ENCODE data around the gene NHP2.

Gene NHP2

GRCh38 chr5:178174456-178174855, 20.8 kb upstream of the NHP2 start:
- DNase-seq, result no peak

GRCh38 chr5:178170455-178170854, 16.8 kb upstream of the NHP2 start:
- DNase-seq, result no peak

- no peak for DNase-seq
These were observed 11.9 kb upstream of the NHP2 start for GRCh38 chr5:178165581-178165980.

- peak; percentile 97 for DNase-seq
These were observed 10.4 kb upstream of the NHP2 start for GRCh38 chr5:178163772-178164735.

- DNase-seq, result no peak
These were observed 8.8 kb upstream of the NHP2 start for GRCh38 chr5:178162481-178162880.

- no peak for DNase-seq
These were observed 6.5 kb upstream of the NHP2 start for GRCh38 chr5:178160176-178160575.

- no peak for DNase-seq
These were observed 1.4 kb upstream of the NHP2 start for GRCh38 chr5:178155065-178155464.

- DNase-seq, result no peak
These were observed 917 bp downstream of the NHP2 start for GRCh38 chr5:178152491-178153444.

- DNase-seq, result no peak
These were observed 2.5 kb downstream of the NHP2 start for GRCh38 chr5:178150977-178151734.

- no peak for DNase-seq
These were observed 4.3 kb downstream of the NHP2 start for GRCh38 chr5:178149199-178149932.

- DNase-seq, result peak; percentile 58
These were observed 6.3 kb downstream of the NHP2 start for GRCh38 chr5:178147406-178147805.

GRCh38 chr5:178145965-178146820, 7.5 kb downstream of the NHP2 start:
- DNase-seq, result peak; percentile 90

GRCh38 chr5:178143901-178144300, 9.8 kb downstream of the NHP2 start:
- no peak for DNase-seq

- DNase-seq, result no peak
These were observed 10.4 kb downstream of the NHP2 start for GRCh38 chr5:178143246-178143645.

- no peak for DNase-seq
These were observed 11.0 kb downstream of the NHP2 start for GRCh38 chr5:178142642-178143041.

GRCh38 chr5:178141550-178141949, 12.1 kb downstream of the NHP2 start:
- no peak for DNase-seq

GRCh38 chr5:178137991-178138390, 15.7 kb downstream of the NHP2 start:
- no peak for DNase-seq

GRCh38 chr5:178136990-178137389, 16.7 kb downstream of the NHP2 start:
- DNase-seq, result no peak

GRCh38 chr5:178131446-178131996, 22.2 kb downstream of the NHP2 start:
- DNase-seq, result no peak

- peak; percentile 94 for DNase-seq
These were observed 22.9 kb downstream of the NHP2 start, which contains the start of gene RMND5B for GRCh38 chr5:178130576-178131445. TSS of gene RMND5B (plus strand) at chr5:178131014. CDS start at chr5:178138120, 7,106 bp downstream.
